Trophoblast cell (in vitro differentiated cells and primary cell): ENCODE results near the gene ATAD3A.
A peak's percentile ranks its signal among the peaks of the same experiment; 100 is the strongest.
"Not testable (repeated sequence)": the region's sequence is repeated elsewhere in the genome, so short reads cannot be mapped to it uniquely, and the experiment has no call there.

Source experiments
- DNase-seq, 2 donors: peaks; one replicate each; pipeline ENCODE4 v3.0.0-alpha.2; 2016
- H2AFZ ChIP-seq: 2 replicates; pipeline ENCODE4 v1.6.1; 2013; ENCODE audit warnings: low read length, moderate library complexity, mild to moderate bottlenecking; ENCODE audit not compliant: insufficient read depth, poor library complexity
- H2AK5ac ChIP-seq: 2 replicates; pipeline ENCODE4 v1.6.1; 2013; ENCODE audit warnings: mild to moderate bottlenecking, low read length
- H2BK120ac ChIP-seq: 2 replicates; pipeline ENCODE4 v1.6.1; 2013; ENCODE audit warnings: low read length, mild to moderate bottlenecking, moderate library complexity; ENCODE audit not compliant: insufficient read depth, poor library complexity
- H2BK12ac ChIP-seq: 2 replicates; pipeline ENCODE4 v1.6.1; 2013; ENCODE audit warnings: mild to moderate bottlenecking, low read length, moderate library complexity
- H2BK5ac ChIP-seq: 2 replicates; pipeline ENCODE4 v1.6.1; 2013; ENCODE audit warnings: low read length, low read depth, moderate library complexity, mild to moderate bottlenecking; ENCODE audit not compliant: poor library complexity
- H3K14ac ChIP-seq: 2 replicates; pipeline ENCODE4 v1.6.1; 2013; ENCODE audit warnings: mild to moderate bottlenecking, low read length
- H3K18ac ChIP-seq: 2 replicates; pipeline ENCODE4 v1.6.1; 2013; ENCODE audit warnings: mild to moderate bottlenecking, low read length
- H3K23ac ChIP-seq: 2 replicates; pipeline ENCODE4 v1.6.1; 2013; ENCODE audit warnings: low read length
- H3K27ac ChIP-seq: 2 replicates; pipeline ENCODE4 v1.5.1; 2013; ENCODE audit warnings: low read depth, mild to moderate bottlenecking, inconsistent platforms, low read length, moderate library complexity
- H3K27me3 ChIP-seq: 2 replicates; pipeline ENCODE4 v1.6.1; 2013; ENCODE audit warnings: inconsistent platforms, mild to moderate bottlenecking, low read length, moderate library complexity; ENCODE audit not compliant: insufficient read depth
- H3K36me3 ChIP-seq, 2 experiments: 1 replicate in 1 of 2; 2 replicates in 1 of 2; pipeline ENCODE4 v1.6.1; 2013; ENCODE audit warnings: low read length in 2 of 2, mild to moderate bottlenecking in 2 of 2, moderate library complexity in 1 of 2; ENCODE audit not compliant: insufficient read depth in 2 of 2, control insufficient read depth in 1 of 2
- H3K4ac ChIP-seq: 2 replicates; pipeline ENCODE4 v1.6.1; 2013; ENCODE audit warnings: low read depth, mild to moderate bottlenecking, low read length, moderate library complexity
- H3K4me1 ChIP-seq, 2 experiments: 1 replicate in 1 of 2; 2 replicates in 1 of 2; pipeline ENCODE4 v1.6.1; 2013; ENCODE audit warnings: low read length in 2 of 2, mild to moderate bottlenecking in 2 of 2, moderate library complexity in 1 of 2; ENCODE audit not compliant: insufficient read depth in 2 of 2, control insufficient read depth in 1 of 2
- H3K4me2 ChIP-seq: 2 replicates; pipeline ENCODE4 v1.6.1; 2013; ENCODE audit warnings: inconsistent platforms, mild to moderate bottlenecking, low read length, moderate library complexity
- H3K4me3 ChIP-seq: 2 replicates; pipeline ENCODE4 v1.5.1; 2013; ENCODE audit warnings: mild to moderate bottlenecking, low read depth, low read length, inconsistent platforms
- H3K79me1 ChIP-seq: one replicate; pipeline ENCODE4 v1.6.1; 2013; ENCODE audit warnings: low read length
- H3K79me2 ChIP-seq: 2 replicates; pipeline ENCODE4 v1.6.1; 2013; ENCODE audit warnings: low read length, mild to moderate bottlenecking; ENCODE audit not compliant: control insufficient read depth, insufficient read depth, poor library complexity
- H3K9ac ChIP-seq: 2 replicates; pipeline ENCODE4 v1.6.1; 2013; ENCODE audit warnings: mild to moderate bottlenecking, low read length
- H3K9me3 ChIP-seq: 2 replicates; pipeline ENCODE4 v1.6.1; 2013; ENCODE audit warnings: low read depth, mild to moderate bottlenecking, control low read depth, inconsistent platforms, low read length; ENCODE audit not compliant: insufficient read depth
- H4K12ac ChIP-seq: 2 replicates; pipeline ENCODE4 v1.6.1; 2013; ENCODE audit warnings: low read depth, mild to moderate bottlenecking, low read length, moderate library complexity
- H4K8ac ChIP-seq: 2 replicates; pipeline ENCODE4 v1.6.1; 2013; ENCODE audit warnings: low read depth, mild to moderate bottlenecking, low read length, moderate library complexity
- H4K91ac ChIP-seq: one replicate; pipeline ENCODE4 v1.6.1; 2013; ENCODE audit warnings: low read depth, mild to moderate bottlenecking, low read length, moderate library complexity
- WGBS: extraction: QIAGEN DNeasy Blood & Tissue Kit; methylation state at CpG from one replicate; pipeline ENCODE4 v1.1.7; 2013; ENCODE audit warnings: missing lambda C conversion rate; ENCODE audit not compliant: insufficient read length, insufficient coverage; ENCODE audit errors: extremely low coverage; 5-methylcytosine and 5-hydroxymethylcytosine counted together

Gene ATAD3A

GRCh38 chr1:1523651-1524050, 11.7 kb downstream of the ATAD3A start:
- H4K12ac ChIP-seq, H3K4me3 ChIP-seq, H4K8ac ChIP-seq, H3K4me2 ChIP-seq, H2BK5ac ChIP-seq, H2AFZ ChIP-seq, H2BK120ac ChIP-seq, H3K18ac ChIP-seq, H2AK5ac ChIP-seq, H3K27me3 ChIP-seq, H2BK12ac ChIP-seq, H3K9me3 ChIP-seq, H3K14ac ChIP-seq, DNase-seq, H3K79me1 ChIP-seq, H3K23ac ChIP-seq, H4K91ac ChIP-seq, H3K4ac ChIP-seq, H3K4me1 ChIP-seq, H3K9ac ChIP-seq, H3K27ac ChIP-seq, H3K79me2 ChIP-seq: not testable (repeated sequence)
- no CpG with 5 or more reads among the region's 17 CpGs for WGBS
- H3K36me3 ChIP-seq, result peaks cover 61 to 64% of the 10 kb centered on the region in 2 experiments

GRCh38 chr1:1524750-1525383, 12.9 kb downstream of the ATAD3A start:
- H4K91ac ChIP-seq, H3K23ac ChIP-seq, H3K14ac ChIP-seq, H2BK5ac ChIP-seq, H3K4me2 ChIP-seq, H3K9me3 ChIP-seq, H2BK12ac ChIP-seq, H3K79me1 ChIP-seq, H3K4ac ChIP-seq, H2BK120ac ChIP-seq, H4K12ac ChIP-seq, H3K4me3 ChIP-seq, H2AK5ac ChIP-seq, H3K79me2 ChIP-seq, DNase-seq, H3K4me1 ChIP-seq, H4K8ac ChIP-seq, H3K27ac ChIP-seq, H3K27me3 ChIP-seq, H2AFZ ChIP-seq, H3K18ac ChIP-seq, H3K9ac ChIP-seq: not testable (repeated sequence)
- peaks cover 68 to 69% of the 10 kb centered on the region in 2 experiments for H3K36me3 ChIP-seq
- no CpG with 5 or more reads among the region's 30 CpGs for WGBS

- H3K4me1 ChIP-seq, H2BK5ac ChIP-seq, H3K27me3 ChIP-seq, H3K9ac ChIP-seq, H2BK120ac ChIP-seq, H3K27ac ChIP-seq, H3K18ac ChIP-seq, H3K4me2 ChIP-seq, H2BK12ac ChIP-seq, H4K91ac ChIP-seq, H3K14ac ChIP-seq, H3K9me3 ChIP-seq, H4K12ac ChIP-seq, DNase-seq, H2AFZ ChIP-seq, H4K8ac ChIP-seq, H3K79me2 ChIP-seq, H3K4ac ChIP-seq, H3K23ac ChIP-seq, H3K79me1 ChIP-seq, H3K4me3 ChIP-seq, H2AK5ac ChIP-seq: not testable (repeated sequence)
- WGBS, result no CpG with 5 or more reads among the region's 21 CpGs
- H3K36me3 ChIP-seq, result peaks cover 59 to 60% of the 10 kb centered on the region in 2 experiments
Observed at GRCh38 chr1:1526476-1526875, 14.5 kb downstream of the ATAD3A start.

- no peak for DNase-seq
- Histone ChIP-seq H3K36me3 (peaks cover 55% of the 10 kb centered on the region in 2 experiments), H2BK12ac (no peak overlapping the region), H3K9me3 (peaks cover 9% of the 10 kb centered on the region), H3K4ac (no peak overlapping the region), H3K27me3 (no peaks in the 10 kb centered on the region), H3K27ac (no peak overlapping the region), H3K79me1 (no peaks in the 10 kb centered on the region), H4K8ac (no peak overlapping the region), H2AK5ac (no peak overlapping the region), H3K79me2 (no peaks in the 10 kb centered on the region), H3K23ac (no peak overlapping the region), H3K4me3 (peak overlapping the region; percentile 13), H3K18ac (no peak overlapping the region), H3K14ac (no peak overlapping the region), H2AFZ (no peak overlapping the region), H3K4me1 (no peaks in the 10 kb centered on the region), H2BK120ac (no peak overlapping the region), H4K12ac (no peak overlapping the region), H2BK5ac (no peak overlapping the region), H3K4me2 (no peak overlapping the region), H4K91ac (no peak overlapping the region), H3K9ac (no peak overlapping the region)
- no CpG with 5 or more reads among the region's 31 CpGs for WGBS
Observed at GRCh38 chr1:1527092-1527816, 15.3 kb downstream of the ATAD3A start.
